ENCODE measurements around the gene LRBA.

The LRBA gene

DNA sequence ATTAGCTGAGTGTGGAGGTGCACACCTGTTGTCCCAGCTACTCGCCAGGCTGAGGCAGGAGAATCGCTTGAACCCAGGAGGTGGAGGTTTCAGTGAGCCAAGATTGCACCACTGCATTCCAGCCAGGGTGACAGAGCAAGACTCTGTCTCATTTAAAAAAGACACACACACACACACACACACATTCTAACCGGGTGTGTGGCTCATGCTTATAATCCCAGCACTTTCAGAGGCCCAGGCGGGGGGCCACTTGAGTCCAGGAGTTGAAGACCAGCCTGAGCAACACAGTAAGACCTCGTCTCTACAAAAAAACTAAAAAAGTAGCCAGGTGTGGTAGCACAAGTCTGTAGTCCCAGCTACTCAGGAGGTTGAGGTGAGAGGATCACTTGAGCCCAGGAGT lies 152.3 kb downstream of the LRBA start:
- no peak for DNase-seq (ENCODE audit: low read depth)

DNA sequence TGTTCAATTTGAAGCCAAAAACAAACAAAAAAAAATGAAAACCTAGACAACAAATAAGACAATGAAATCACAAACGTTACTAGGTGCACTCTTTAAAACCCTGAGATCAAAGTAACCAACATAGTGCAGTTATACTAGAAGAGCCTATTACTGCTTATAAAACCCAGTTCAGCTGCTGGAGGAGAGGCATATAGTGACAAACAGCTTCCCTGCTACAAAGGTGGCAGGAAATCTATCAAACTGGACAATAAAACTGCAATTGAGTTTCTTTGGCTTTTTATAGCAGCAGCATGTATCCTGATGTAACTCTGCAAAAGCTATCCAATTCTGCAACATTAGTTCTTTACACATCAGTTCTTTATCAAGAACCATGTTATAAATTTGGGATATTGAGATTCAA lies 155.6 kb downstream of the LRBA start:
- no peak overlapping the region for H3K4me3 ChIP-seq (replicated peaks; ENCODE audit: low read depth, low read length)
- DNase-seq (ENCODE audit: low read depth) = no peak
- TF ChIP-seq, protein P1, sequence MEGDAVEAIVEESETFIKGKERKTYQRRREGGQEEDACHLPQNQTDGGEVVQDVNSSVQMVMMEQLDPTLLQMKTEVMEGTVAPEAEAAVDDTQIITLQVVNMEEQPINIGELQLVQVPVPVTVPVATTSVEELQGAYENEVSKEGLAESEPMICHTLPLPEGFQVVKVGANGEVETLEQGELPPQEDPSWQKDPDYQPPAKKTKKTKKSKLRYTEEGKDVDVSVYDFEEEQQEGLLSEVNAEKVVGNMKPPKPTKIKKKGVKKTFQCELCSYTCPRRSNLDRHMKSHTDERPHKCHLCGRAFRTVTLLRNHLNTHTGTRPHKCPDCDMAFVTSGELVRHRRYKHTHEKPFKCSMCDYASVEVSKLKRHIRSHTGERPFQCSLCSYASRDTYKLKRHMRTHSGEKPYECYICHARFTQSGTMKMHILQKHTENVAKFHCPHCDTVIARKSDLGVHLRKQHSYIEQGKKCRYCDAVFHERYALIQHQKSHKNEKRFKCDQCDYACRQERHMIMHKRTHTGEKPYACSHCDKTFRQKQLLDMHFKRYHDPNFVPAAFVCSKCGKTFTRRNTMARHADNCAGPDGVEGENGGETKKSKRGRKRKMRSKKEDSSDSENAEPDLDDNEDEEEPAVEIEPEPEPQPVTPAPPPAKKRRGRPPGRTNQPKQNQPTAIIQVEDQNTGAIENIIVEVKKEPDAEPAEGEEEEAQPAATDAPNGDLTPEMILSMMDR (IDR thresholded peaks at IDR 0.05; ENCODE audit: low read length, missing control alignments) = no peak

More for the DNA sequence above, 152.3 kb downstream of the LRBA start:
- TF ChIP-seq, protein P1 (IDR thresholded peaks at IDR 0.05; ENCODE audit: low read length, missing control alignments) = no peak
- H3K4me3 ChIP-seq (replicated peaks; ENCODE audit: low read depth, low read length) = no peak overlapping the region

DNA sequence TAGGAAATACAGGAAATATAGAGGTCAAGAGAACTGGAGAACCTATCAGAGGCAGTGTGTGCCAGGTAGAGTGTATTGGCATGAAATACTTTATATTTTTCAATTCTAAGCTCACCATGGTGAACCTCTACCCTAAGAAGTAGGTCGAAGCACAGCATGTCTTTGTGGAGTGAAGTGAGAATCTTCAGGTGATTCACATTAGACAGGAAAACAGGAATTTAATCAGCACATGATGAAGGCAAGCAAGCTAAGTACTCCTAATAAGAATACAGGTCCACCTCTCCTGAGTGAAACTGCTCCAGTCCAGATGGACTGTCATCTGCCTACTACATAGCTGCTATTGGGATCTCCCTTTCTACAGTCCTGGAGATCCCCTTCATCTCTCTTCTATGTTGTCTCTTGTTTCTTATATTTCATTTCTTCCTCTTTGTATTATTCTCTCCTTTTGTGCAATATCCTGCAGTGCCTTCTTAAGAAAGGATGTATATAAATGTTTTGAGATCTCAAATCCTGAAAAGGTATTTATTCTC lies 159.0 kb downstream of the LRBA start:
- no peak overlapping the region for H3K4me3 ChIP-seq (replicated peaks; ENCODE audit: low read depth, low read length)
- TF ChIP-seq, protein P1 (IDR thresholded peaks at IDR 0.05; ENCODE audit: low read length, missing control alignments) = no peak
- no peak for DNase-seq (ENCODE audit: low read depth)

DNA sequence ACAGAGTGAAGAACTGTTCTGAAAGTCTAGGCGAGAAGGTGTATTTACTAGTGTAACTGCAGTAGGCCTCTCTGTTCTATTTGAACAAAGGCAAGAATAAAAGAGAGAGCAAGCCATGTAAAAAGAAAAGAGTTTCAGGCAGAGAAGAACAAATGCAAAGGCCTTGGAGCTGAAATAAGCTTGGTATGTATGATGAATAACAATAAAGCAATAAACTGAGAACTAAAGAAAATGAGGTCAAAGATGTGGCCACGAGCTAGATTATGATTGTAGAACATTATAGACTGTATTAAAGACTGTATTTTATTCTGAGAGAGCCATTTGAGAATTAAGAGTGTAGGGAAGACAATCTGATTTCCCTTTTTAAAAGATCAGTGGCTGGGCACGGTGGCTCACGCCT lies 160.5 kb downstream of the LRBA start:
- no peak for DNase-seq (ENCODE audit: low read depth)
- TF ChIP-seq, protein P1 (IDR thresholded peaks at IDR 0.05; ENCODE audit: low read length, missing control alignments) = no peak
- no peak overlapping the region for H3K4me3 ChIP-seq (replicated peaks; ENCODE audit: low read depth, low read length)

DNA sequence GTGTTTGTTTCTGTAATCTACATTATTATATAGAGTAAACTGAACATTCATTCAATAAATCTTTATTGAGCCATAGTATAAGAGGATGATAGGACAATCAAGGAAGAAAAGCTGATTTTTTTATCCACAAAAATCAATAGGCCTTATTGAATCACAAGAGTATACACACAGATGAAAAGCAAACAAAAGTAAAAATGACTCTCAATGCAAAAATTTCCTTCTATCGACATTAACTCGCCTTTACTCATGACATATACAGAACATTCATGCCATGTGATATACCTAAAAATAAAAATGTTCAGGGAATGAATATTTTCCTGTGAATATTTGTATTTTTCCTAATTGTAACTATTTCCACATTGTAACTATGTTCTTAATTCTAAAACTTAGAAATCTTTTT lies 161.2 kb downstream of the LRBA start:
- DNase-seq (ENCODE audit: low read depth) = no peak
- H3K4me3 ChIP-seq (replicated peaks; ENCODE audit: low read depth, low read length) = no peak overlapping the region
- TF ChIP-seq, protein P1 (IDR thresholded peaks at IDR 0.05; ENCODE audit: low read length, missing control alignments) = no peak

DNA sequence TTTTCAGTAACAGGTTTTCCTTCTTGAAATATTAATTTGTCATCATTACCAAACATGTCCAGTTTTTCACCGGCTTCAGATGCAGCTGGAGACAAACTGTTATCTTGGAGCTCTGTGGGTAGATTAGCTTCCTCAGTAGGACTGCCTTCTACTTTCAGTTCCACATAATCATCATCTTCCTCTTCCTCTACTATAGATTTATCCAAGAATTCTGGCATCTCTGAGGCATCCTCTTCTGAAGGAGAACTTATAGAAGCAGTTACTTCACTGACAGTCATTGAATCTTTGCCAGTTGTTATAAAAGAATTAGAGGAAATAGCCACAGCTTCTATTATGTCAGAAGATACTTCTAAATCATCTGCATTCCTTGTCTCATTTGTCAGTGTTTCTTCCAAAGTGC lies 162.9 kb downstream of the LRBA start:
- DNase-seq (ENCODE audit: low read depth) = peak; percentile 8
- H3K4me3 ChIP-seq (replicated peaks; ENCODE audit: low read depth, low read length) = no peak overlapping the region
- TF ChIP-seq, protein P1 (IDR thresholded peaks at IDR 0.05; ENCODE audit: low read length, missing control alignments) = no peak

DNA sequence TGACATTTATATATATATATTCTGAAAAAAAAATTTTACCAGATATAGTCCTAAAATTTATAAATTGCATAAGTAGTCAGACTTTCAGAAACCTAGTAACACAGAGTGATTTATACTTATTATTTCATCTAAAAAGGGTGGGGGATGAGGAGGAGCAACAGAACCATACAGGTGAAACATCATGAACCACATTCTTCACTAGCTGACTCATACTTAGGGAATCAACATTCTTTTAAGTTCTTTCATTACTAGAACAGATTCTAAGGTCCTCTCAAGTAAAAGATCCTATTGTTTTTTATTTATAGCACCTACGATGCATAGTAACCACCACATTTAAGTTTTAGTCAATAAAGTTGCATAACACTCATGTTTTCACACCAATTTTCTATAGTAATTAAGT lies 166.1 kb downstream of the LRBA start:
- TF ChIP-seq, protein P1 (IDR thresholded peaks at IDR 0.05; ENCODE audit: low read length, missing control alignments) = no peak
- no peak overlapping the region for H3K4me3 ChIP-seq (replicated peaks; ENCODE audit: low read depth, low read length)
- DNase-seq (ENCODE audit: low read depth) = no peak

All from fibroblast of pulmonary artery (primary cell).